K562 (cell line): ENCODE results near the gene MFNG. TPM values are rescaled to one million over a fixed set of nuclear protein-coding genes. Genes with fewer than 3 reads are reported as not detected.

ENCODE experiments used
- ATAC-seq: fragments of 200-7000 bp; cut with Tn5 transposase; 3 replicates; pipeline ENCODE4 v1.9.1; 2020; ENCODE audit warnings: moderate library complexity
- BruUV-seq: library from RNA; stranded (reverse); fragments of 400-500 nt; replicated peaks from 2 replicates; lab custom pipeline; 2021; lab: Mats Ljungman, UMichigan
- CTCF ChIA-PET: fragments of 300-600 bp; formaldehyde crosslinking; extraction: SDS; loops from one replicate; lab custom pipeline; 2021; ENCODE audit warnings: low intra/inter-chr PET ratio; lab: Yijun Ruan, JAX
- POLR2A ChIA-PET: fragments of 300-600, 350-650 bp; sonication (Branson Sonifier 250); formaldehyde crosslinking; extraction: SDS; loops from one replicate; lab custom pipeline; 2021; ENCODE audit warnings: antibody characterized with exemption, inconsistent platforms; lab: Yijun Ruan, JAX
- DNase-seq, 4 experiments: peaks; one replicate each; pipeline versions ENCODE4 v3.0.0 to v3.0.0-alpha.2; 2011 to 2018; ENCODE audit warnings: low spot score in 3 of 4, mixed read lengths in 3 of 4; ENCODE audit errors: extremely low read depth in 1 of 4
- FAIRE-seq: peaks from 2 replicates; lab custom pipeline; 2011; peaks lifted over from hg19 to GRCh38; lab: Jason Lieb, UNC
- H2AFZ ChIP-seq: 2 replicates; pipeline ENCODE4 v1.6.0; 2011; ENCODE audit warnings: low read depth, low read length, control low read depth, inconsistent platforms
- H3K27ac ChIP-seq: fragments of 200-600 bp; 3 replicates; pipeline ENCODE4 v1.8.0; 2011; ENCODE audit warnings: low read depth, mild to moderate bottlenecking, control low read depth, inconsistent platforms, low read length, moderate library complexity, mixed read lengths; ENCODE audit errors: extremely low read depth
- H3K27me3 ChIP-seq, 2 experiments: fragments of 300-600 bp in 1 of 2; 2 replicates in 1 of 2; 3 replicates in 1 of 2; pipeline versions ENCODE4 v1.6.0 to v1.8.0; 2011; ENCODE audit warnings: inconsistent platforms in 2 of 2, low read length in 2 of 2, mild to moderate bottlenecking in 1 of 2, mixed read lengths in 1 of 2, moderate library complexity in 1 of 2; ENCODE audit not compliant: control insufficient read depth in 2 of 2, insufficient read depth in 2 of 2
- H3K36me3 ChIP-seq: fragments of 300-600 bp; 3 replicates; pipeline ENCODE4 v1.8.0; 2011; ENCODE audit warnings: mild to moderate bottlenecking, low read length, inconsistent platforms; ENCODE audit not compliant: control insufficient read depth, insufficient read depth
- H3K4me1 ChIP-seq, 2 experiments: fragments of 200-600 bp in 1 of 2; replicated peaks in 1 of 2; 2 replicates in 1 of 2; 3 replicates in 1 of 2; pipeline versions ENCODE4 v1.5.1 to v1.8.0; 2011; ENCODE audit warnings: inconsistent platforms in 2 of 2, low read length in 2 of 2, mild to moderate bottlenecking in 1 of 2, mixed read lengths in 1 of 2, moderate library complexity in 1 of 2; ENCODE audit not compliant: control insufficient read depth in 2 of 2, insufficient read depth in 2 of 2
- H3K4me2 ChIP-seq: 2 replicates; pipeline ENCODE4 v1.6.1; 2011; ENCODE audit warnings: low read length, control low read depth, inconsistent platforms, mixed read lengths; ENCODE audit not compliant: insufficient read depth
- H3K4me3 ChIP-seq: fragments of 200-600 bp; sonication (generic), shearing (Covaris generic); 2 replicates; pipeline ENCODE4 v1.5.1; 2016; ENCODE audit warnings: control low read depth, inconsistent platforms
- H3K79me2 ChIP-seq: fragments of 200-600 bp; 3 replicates; pipeline ENCODE4 v1.8.0; 2011; ENCODE audit warnings: low read length, inconsistent platforms; ENCODE audit not compliant: control insufficient read depth, insufficient read depth
- H3K9ac ChIP-seq, 2 experiments: 2 replicates each; pipeline versions ENCODE4 v1.6.0 to v1.6.1; 2011; ENCODE audit warnings: low read depth in 2 of 2, low read length in 2 of 2, control low read depth in 1 of 2, inconsistent platforms in 1 of 2, mild to moderate bottlenecking in 1 of 2, mixed read lengths in 1 of 2; ENCODE audit not compliant: insufficient read depth in 1 of 2
- H3K9me1 ChIP-seq: one replicate; pipeline ENCODE4 v1.6.0; 2011; ENCODE audit warnings: inconsistent platforms, mild to moderate bottlenecking, low read length, moderate library complexity; ENCODE audit not compliant: control insufficient read depth, insufficient read depth
- H3K9me3 ChIP-seq: replicated peaks from 2 replicates; pipeline ENCODE4 v1.5.1; 2011; ENCODE audit warnings: low read depth, low read length, inconsistent platforms; ENCODE audit not compliant: control insufficient read depth, insufficient read depth
- H4K20me1 ChIP-seq: replicated peaks from 2 replicates; pipeline ENCODE4 v1.6.1; 2011; ENCODE audit warnings: low read length, inconsistent platforms, mixed read lengths; ENCODE audit not compliant: control insufficient read depth, insufficient read depth
- BRD4 ChIP-seq: fragments of 200-600 bp; sonication (generic); IDR thresholded peaks from 2 replicates; pipeline ENCODE4 v1.6.1; 2017; ENCODE audit warnings: inconsistent platforms
- GABPA ChIP-seq: fragments of 200-800 bp; sonication (Bioruptor generic); conservative IDR thresholded peaks from 2 replicates; pipeline ENCODE4 v1.6.1; 2016; ENCODE audit warnings: low read depth, missing genetic modification characterization, missing compliant biosample characterization
- ZNF143 ChIP-seq: sonication (generic); formaldehyde crosslinking; IDR thresholded peaks from 2 replicates; pipeline ENCODE4 v1.9.0; 2022; ENCODE audit warnings: mild to moderate bottlenecking, missing genetic modification reagents
- ZNF395 ChIP-seq: fragments of 200-800 bp; sonication (Bioruptor generic); IDR thresholded peaks from 2 replicates; pipeline ENCODE4 v1.6.1; 2017; ENCODE audit warnings: missing genetic modification characterization, missing compliant biosample characterization
- WGBS: fragments of 100-300 bp; shearing (Covaris generic); methylation state at CpG from one replicate; pipeline ENCODE4 v1.1.6; 2016; ENCODE audit warnings: low coverage, mixed read lengths; ENCODE audit not compliant: insufficient coverage; ENCODE audit errors: missing lambda C conversion rate; 5-methylcytosine and 5-hydroxymethylcytosine counted together
- in situ Hi-C: fragments of 300-500 bp; cut with MboI; formaldehyde crosslinking; loops from 4 replicates; pipeline ENCODE4 v1.15.0; 2018; ENCODE audit warnings: inconsistent platforms, mixed read lengths
- intact Hi-C: fragments of 100-400 bp; cut with micrococcal nuclease; formaldehyde crosslinking; loops from 2 replicates; pipeline ENCODE4 v1.14.2; 2022
- polyA plus RNA-seq, 8 experiments: library from polyadenylated mRNA; depleted of rRNA in 4 of 8; stranded (reverse) in 5 of 8; unstranded in 3 of 8; fragments of >200 nt; fragmentation: Nextera tagmentation in 2 of 8; fragmentation: Illumina TruSeq in 1 of 8; extraction: Ambion mirVana in 2 of 8; extraction: Trizol in 1 of 8; gene quantifications; 2 replicates each; pipeline versions ENCODE4 v1.2.1 to v1.2.3, GENCODE V29; 2011 to 2014; ENCODE audit warnings: inconsistent platforms in 1 of 8, missing spikeins in 1 of 8
- total RNA-seq, 7 experiments: library from RNA; depleted of rRNA in 6 of 7; stranded (reverse); fragments of >200 nt in 6 of 7; fragmentation: Illumina TruSeq in 2 of 7; extraction: Trizol in 2 of 7; gene quantifications; 2 replicates each; pipeline versions ENCODE4 v1.2.1 to v1.2.3, GENCODE V29; 2011 to 2021; ENCODE audit warnings: low replicate concordance in 1 of 7

Gene MFNG
- total and polyA plus RNA-seq, 9 of the 15 experiments (the other 6 are each of a cell fraction or from before 2014, with no cell fraction given) = 0.13 to 0.73 (median 0.38) TPM; not detected in 4

- TF ChIP-seq ZNF143 (CRISPR knock-in tag) (peak; percentile 50; the same call in 1 of the 2 replicates), GABPA (tag) (peak; percentile 38; the same call in 1 of the 2 replicates)
Measured at GRCh38 chr22:37442537-37442936, 43.6 kb downstream of the MFNG start (continued).

GRCh38 chr22:37442135-37442534 lies 44.0 kb downstream of the MFNG start:
- Histone ChIP-seq H3K79me2 (no peaks in the 10 kb centered on the region), H2AFZ (no peak overlapping the region), H3K4me3 (no peak overlapping the region), H3K9me3 (no peaks in the 10 kb centered on the region), H3K4me2 (no peak overlapping the region), H3K27ac (no peak overlapping the region), H4K20me1 (no peaks in the 10 kb centered on the region), H3K9ac (no peak overlapping the region), H3K9me1 (no peaks in the 10 kb centered on the region), H3K27me3 (peaks cover 0 to 23% of the 10 kb centered on the region in 2 experiments; a peak in 2 of 5 replicates), H3K4me1 (no peaks in the 10 kb centered on the region), H3K36me3 (no peaks in the 10 kb centered on the region)
- in situ Hi-C loops (no loop called here), intact Hi-C loops (no loop called here)
- TF ChIP-seq BRD4 = no peak
- 0% methylated on average over 7 of the region's 8 CpGs for WGBS
- BruUV-seq = no TSS peak
- CTCF ChIA-PET = no interaction called here
- POLR2A ChIA-PET = no interaction called here
- ATAC-seq = no peak
- no peak for FAIRE-seq
- DNase-seq = no peak

- Histone ChIP-seq H3K4me1 (no peaks in the 10 kb centered on the region), H3K79me2 (no peaks in the 10 kb centered on the region), H3K9me3 (no peaks in the 10 kb centered on the region), H3K4me2 (no peak overlapping the region), H4K20me1 (no peaks in the 10 kb centered on the region), H2AFZ (no peak overlapping the region), H3K27ac (no peak overlapping the region), H3K9me1 (no peaks in the 10 kb centered on the region), H3K36me3 (no peaks in the 10 kb centered on the region), H3K4me3 (no peak overlapping the region), H3K9ac (no peak overlapping the region), H3K27me3 (peaks cover 0 to 23% of the 10 kb centered on the region in 2 experiments; a peak in 2 of 5 replicates)
- no peak for ATAC-seq
- peak in 2 of 4 experiments; percentile 39 to 50 for DNase-seq
- intact Hi-C loops (no loop called here), in situ Hi-C loops (no loop called here)
- ChIA-PET POLR2A (no interaction called here), CTCF (no interaction called here)
- 3% methylated on average over 4 of the region's 4 CpGs for WGBS
- no peak for FAIRE-seq
- BruUV-seq = no TSS peak
- no peak for TF ChIP-seq ZNF395 (CRISPR knock-in tag)
Measured at GRCh38 chr22:37440875-37441274, 45.3 kb downstream of the MFNG start.
